DMS153 (cell line): ENCODE measurements around the gene GMPR2.
"Not testable (repeated sequence)": the region's sequence is repeated elsewhere in the genome, so short reads cannot be mapped to it uniquely, and the experiment has no call there.

Experiments used
- DNase-seq: peaks from one replicate; lab custom pipeline; 2025; lab: John Stamatoyannopoulos, UW

The GMPR2 gene

GRCh38 chr14:24202538-24202937, 30.2 kb upstream of the GMPR2 start:
- DNase-seq, result not testable (repeated sequence)

DNA sequence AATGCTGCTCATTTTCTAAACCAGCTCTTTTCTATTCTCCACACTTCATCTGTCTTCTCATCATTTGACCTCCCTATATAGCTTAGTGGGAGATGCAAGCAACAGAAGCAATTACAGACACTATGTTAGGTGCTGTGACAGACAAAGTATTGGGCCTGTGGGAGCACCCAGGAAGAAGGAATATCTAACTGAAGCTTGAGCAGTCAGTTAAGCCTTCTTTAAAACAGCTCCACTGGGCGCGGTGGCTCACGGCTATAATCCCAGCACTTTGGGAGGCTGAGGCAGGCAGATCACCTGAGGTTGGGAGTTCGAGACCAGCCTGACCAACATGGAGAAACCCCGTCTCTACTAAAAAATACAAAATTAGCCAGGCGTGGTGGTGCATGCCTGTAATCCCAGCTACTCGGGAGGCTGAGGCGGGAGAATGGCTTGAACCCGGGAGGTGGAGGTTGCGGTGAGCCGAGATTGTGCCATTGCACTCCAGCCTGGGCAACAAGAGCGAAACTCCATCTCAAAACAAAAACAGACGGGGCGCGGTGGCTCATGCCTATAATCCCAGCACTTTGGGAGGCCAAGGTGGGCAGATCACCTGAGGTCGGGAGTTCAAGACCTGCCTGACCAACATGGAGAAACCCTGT, 29.4 kb upstream of the GMPR2 start:
- DNase-seq, result not testable (repeated sequence)

- DNase-seq, result no peak
These were observed 28.3 kb upstream of the GMPR2 start for GRCh38 chr14:24204163-24205146.

GRCh38 chr14:24206260-24207103, 26.2 kb upstream of the GMPR2 start:
- DNase-seq, result no peak

GRCh38 chr14:24207104-24207551, 25.6 kb upstream of the GMPR2 start:
- no peak for DNase-seq

DNA sequence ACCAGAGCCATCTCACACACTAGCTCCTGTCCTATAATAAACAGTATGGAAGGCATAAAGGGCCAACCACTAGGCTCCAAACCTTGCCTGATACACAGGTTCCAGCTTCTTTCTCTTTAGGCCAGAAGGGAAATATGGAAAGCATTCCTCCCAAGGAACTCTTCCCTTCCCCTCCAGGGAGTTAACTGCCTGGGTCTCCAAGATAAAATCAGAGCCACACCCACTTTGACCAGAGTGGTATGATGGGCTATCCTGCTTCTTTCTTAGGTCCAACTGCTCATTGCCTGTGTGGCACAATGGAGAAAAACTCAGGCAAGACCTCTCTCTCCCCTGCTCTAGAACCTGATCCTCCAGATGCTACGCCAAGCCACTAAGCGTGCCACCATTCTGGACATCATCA, 25.1 kb upstream of the GMPR2 start:
- no peak for DNase-seq

- DNase-seq, result no peak
These were observed 21.4 kb upstream of the GMPR2 start for GRCh38 chr14:24211311-24211710.

GRCh38 chr14:24212924-24213865, 19.5 kb upstream of the GMPR2 start, which contains the start of gene CHMP4A:
Gene CHMP4A, minus strand, starts transcription at chr14:24213488. Its CDS starts 49 bp downstream, at chr14:24213439.
- DNase-seq, result peak; percentile 91

- no peak for DNase-seq
These were observed 18.7 kb upstream of the GMPR2 start for GRCh38 chr14:24213866-24214662.

DNA sequence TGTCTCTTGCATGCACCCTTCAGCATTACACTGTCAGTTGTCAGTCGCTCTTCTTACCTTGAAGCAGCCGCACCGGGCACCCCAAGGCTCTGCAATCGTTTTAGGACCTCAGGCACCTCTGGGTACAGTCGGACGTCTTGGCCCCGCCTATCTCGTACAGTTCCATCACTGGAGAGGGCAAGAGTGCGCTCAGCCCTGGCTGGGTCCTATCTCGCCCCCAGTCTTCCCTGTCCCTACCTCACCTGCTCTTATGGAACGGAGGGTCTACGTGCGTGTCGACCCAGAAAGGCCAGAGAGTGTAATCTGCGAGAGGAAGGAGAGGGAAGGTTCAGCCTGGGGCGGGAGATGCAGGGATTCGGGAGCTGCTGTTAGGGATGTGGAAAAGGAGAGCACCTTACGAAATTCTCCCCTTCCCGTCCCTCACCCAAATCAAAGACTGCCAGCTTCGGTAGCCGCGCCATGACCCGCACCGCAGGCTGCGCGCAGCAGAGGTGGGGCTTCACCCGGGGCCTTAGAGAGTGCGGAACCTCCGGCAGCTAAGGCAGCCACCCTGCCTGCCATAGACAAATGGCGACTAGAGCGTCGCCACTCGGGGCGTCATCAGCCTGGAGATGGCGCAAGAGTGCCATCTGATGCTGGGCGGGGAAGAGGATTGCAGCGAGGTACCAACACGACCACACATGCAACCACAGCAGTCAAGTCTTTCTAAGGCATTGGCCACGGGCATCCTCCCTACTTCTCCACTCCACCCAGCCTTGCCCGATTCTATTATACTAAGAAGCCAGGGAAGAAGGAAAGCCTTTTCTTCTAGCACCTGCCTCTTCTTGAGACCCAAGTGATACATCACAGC, 17.0 kb upstream of the GMPR2 start, which contains the start of gene MDP1:
Gene MDP1, minus strand, starts transcription at position 572 of the 850 bp plus-strand sequence. Its CDS starts 111 bp downstream, at position 461.
- peak; percentile 72 for DNase-seq

- DNase-seq, result no peak
These were observed 16.4 kb upstream of the GMPR2 start for GRCh38 chr14:24216345-24216699.

- DNase-seq, result not testable (repeated sequence)
These were observed 15.9 kb upstream of the GMPR2 start for GRCh38 chr14:24216876-24217275.

GRCh38 chr14:24219080-24219479, 13.6 kb upstream of the GMPR2 start:
- DNase-seq, result no peak

DNA sequence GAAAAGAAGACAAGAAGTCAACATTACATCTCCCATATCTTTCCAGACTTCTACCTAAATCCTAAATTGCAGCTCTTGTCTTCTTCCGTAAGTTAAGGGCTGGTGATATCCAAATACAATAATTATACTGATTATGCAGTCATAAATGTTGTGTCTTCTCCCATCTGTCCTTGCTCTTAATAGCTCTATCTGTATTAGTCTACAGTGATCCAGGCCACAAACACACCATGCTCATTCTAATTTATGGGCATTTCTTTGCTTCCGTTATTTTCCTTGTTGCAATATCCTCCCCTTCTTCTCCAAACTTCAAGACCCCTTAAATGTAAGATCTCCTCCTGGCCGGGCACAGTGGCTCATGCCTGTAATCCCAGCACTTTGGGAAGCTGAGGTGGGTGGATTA, 13.2 kb upstream of the GMPR2 start:
- no peak for DNase-seq

- not testable (repeated sequence) for DNase-seq
These were observed 9.7 kb upstream of the GMPR2 start for GRCh38 chr14:24222987-24223386.

DNA sequence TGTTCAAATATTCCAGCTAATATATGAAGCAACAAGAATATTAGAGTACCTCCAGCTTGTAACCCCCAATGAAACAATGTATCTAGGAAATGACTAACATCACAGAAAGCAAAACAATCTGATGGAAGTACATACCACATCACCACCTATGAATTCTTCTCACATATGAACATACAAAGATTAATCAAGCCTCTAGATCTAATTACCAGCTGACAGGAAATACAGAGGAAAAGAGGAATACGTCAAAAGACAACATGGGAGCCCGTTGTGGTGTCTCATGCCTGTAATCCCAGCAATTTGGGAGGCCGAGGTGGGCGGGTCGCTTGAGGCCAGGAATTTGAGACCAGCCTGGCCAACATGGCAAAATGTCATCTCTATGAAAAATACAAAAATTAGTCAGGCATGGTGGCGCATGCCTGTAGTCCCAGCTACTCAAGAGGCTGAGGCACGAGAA, 8.1 kb upstream of the GMPR2 start:
- no peak for DNase-seq

GRCh38 chr14:24226473-24226872, 6.3 kb upstream of the GMPR2 start:
- DNase-seq, result no peak

DNA sequence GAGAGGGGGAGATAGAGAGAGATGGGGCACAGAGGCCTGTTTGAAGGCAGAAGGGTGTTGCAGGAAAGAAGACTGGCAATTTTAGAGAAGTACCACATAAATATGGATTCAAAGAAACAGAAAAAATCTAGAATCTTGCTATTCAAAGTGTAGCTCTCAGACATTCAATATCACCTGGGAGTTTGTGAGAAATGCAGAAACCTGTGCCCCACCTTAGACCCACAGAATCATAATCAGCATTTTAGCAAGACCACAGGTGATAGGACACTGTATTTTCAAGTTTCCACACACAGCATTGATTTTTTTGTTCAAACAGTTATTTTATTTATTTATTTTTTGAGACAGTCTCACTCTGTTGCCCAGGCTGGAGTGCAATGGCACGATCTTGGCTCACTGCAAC, 3.8 kb upstream of the GMPR2 start:
- no peak for DNase-seq
